Colon (tissue), 2 donors: ENCODE results near the gene ARID3A.
"Not testable (repeated sequence)": the region's sequence is repeated elsewhere in the genome, so short reads cannot be mapped to it uniquely, and the experiment has no call there.

Experiments used
- FAIRE-seq: peaks from 2 replicates; lab custom pipeline; 2012; peaks lifted over from hg19 to GRCh38; lab: Jason Lieb, UNC
- donor health status: control.
- donor health status: control.

ARID3A gene, protein sequence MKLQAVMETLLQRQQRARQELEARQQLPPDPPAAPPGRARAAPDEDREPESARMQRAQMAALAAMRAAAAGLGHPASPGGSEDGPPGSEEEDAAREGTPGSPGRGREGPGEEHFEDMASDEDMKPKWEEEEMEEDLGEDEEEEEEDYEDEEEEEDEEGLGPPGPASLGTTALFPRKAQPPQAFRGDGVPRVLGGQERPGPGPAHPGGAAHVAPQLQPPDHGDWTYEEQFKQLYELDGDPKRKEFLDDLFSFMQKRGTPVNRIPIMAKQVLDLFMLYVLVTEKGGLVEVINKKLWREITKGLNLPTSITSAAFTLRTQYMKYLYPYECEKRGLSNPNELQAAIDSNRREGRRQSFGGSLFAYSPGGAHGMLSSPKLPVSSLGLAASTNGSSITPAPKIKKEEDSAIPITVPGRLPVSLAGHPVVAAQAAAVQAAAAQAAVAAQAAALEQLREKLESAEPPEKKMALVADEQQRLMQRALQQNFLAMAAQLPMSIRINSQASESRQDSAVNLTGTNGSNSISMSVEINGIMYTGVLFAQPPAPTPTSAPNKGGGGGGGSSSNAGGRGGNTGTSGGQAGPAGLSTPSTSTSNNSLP

DNA sequence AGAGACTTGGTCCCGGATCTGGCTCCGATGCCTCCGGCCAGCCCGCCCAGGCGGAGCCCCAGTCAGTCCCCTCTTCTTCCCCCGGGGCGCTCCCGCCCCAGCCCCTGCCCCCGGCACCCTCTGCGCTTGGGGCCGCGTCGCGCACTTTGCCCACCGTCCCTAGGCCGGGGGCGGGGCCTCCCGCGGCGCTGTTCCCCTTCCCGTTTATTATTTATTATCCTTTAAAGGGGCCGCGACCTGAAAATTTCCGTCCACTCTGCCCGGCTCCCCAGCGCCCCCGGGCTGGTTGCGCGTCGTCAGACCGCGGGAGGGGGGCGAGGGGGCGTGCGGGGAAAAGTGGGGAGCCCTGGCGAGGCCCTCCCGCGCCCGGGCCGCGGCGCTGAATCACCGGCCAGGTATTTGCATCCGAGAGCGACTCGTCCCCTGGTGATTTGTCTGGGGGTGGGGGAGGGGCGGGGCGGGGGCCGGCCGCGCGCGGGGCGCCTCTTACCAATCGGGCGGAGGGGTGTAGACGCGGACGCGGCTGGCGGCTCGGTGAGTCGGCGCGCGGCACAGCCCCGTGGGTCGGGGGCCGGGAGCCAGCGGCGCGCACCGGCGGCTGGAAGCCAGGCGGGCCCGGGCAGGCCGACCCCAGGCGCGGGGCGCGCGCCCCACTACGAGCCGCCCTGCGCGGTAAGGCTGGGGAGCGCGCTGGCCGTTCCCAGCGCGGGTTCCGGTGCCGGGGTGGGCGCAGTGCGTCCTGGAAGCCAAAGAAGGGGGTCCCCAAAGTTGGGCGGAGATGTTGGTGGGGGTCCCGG lies at the start of gene ARID3A:
Gene ARID3A, plus strand, starts transcription at position 510 of the 797 bp plus-strand sequence. CDS start 3,494 bp downstream, outside the sequence.
- FAIRE-seq: no peak

DNA sequence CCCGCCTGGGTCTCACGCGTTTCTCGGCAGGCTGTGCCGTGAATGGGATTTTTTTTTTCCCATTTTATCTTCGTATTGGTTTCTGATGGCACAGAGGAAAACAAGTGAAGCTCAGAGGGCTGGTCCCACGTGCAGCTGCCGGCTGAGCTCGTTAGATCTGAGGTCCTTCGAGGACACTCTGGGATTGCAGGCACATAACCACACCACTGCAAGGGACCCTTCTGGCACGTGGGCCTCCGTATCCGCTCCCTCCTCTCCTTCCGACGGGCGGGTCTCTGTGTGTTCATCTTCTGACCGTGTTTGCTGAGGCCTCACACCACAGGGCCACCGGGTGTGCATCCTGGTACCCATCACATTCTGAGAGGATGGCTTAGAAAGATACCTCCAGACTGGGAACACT lies 49.7 kb upstream of the ARID3A start:
- no peak for FAIRE-seq

DNA sequence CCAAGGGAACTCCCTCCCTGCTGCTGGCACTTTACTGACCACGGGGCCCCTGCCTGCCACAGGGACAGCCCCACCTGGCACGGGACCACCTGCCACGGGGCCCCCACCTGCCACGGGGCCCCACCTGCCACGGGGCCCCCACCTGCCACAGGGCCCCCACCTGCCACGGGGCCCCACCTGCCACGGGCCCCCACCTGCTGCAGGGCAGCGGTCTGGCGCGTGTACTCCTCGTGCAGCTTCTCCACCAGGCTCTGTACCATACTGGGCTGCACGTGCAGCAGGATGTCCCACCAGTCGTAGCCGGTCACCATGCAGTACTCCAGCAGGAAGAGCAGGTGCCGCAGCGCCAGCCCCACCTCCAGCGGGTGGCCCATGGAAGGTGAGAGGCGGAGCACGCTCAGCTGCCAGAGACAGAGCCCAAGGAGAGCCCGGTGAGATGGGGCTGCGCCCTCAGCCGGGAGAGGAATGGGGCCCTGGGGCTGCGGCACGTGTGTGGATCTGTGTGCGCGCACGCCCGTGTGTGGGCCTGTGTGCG lies 49.0 kb upstream of the ARID3A start:
- FAIRE-seq: no peak

DNA sequence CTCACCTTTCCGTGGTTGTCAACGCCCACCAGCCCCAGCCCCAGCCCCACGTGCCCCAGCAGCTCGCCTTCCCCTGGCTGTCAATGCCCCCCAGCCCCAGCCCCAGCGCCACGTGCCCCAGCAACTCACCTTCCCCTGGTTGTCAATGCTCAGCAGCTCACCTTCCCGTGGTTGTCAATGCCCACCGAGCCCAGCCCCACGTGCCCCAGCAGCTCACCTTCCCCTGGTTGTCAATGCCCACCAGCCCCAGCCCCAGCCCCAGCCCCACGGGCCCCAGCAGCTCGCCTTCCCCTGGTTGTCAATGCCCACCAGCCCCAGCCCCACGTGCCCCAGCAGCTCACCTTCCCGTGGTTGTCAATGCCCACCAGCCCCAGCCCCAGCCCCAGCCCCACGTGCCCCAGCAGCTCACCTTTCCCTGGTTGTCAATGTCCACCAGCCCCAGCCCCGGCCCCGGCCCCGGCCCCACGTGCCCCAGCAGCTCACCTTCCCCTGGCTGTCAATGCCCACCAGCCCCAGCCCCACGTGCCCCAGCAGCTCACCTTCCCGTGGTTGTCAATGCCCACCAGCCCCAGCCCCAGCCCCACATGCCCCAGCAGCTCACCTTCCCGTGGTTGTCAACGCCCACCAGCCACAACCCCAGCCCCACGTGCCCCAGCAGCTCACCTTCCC lies 47.7 kb upstream of the ARID3A start:
- not testable (repeated sequence) for FAIRE-seq

DNA sequence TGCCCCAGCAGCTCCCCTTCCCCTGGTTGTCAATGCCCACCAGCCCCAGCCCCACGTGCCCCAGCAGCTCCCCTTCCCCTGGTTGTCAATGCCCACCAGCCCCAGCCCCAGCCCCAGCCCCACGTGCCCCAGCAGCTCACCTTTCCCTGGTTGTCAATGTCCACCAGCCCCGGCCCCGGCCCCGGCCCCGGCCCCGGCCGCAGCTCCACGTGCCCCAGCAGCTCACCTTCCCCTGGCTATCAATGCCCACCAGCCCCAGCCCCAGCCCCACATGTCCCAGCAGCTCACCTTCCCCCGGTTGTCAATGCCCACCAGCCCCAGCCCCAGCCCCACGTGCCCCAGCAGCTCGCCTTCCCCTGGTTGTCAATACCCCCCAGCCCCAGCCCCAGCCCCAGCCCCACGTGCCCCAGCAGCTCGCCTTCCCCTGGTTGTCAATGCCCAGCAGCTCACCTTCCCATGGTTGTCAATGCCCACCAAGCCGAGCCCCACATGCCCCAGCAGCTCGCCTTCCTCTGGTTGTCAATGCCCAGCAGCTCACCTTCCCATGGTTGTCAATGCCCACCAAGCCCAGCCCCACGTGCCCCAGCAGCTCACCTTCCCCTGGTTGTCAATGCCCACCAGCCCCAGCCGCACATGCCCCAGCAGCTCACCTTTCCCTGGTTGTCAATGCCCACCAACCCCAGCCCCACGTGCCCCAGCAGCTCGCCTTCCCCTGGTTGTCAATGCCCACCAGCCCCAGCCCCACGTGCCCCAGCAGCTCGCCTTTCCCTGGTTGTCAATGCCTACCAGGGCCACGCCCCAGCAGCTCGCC lies 46.9 kb upstream of the ARID3A start:
- FAIRE-seq: not testable (repeated sequence)

DNA sequence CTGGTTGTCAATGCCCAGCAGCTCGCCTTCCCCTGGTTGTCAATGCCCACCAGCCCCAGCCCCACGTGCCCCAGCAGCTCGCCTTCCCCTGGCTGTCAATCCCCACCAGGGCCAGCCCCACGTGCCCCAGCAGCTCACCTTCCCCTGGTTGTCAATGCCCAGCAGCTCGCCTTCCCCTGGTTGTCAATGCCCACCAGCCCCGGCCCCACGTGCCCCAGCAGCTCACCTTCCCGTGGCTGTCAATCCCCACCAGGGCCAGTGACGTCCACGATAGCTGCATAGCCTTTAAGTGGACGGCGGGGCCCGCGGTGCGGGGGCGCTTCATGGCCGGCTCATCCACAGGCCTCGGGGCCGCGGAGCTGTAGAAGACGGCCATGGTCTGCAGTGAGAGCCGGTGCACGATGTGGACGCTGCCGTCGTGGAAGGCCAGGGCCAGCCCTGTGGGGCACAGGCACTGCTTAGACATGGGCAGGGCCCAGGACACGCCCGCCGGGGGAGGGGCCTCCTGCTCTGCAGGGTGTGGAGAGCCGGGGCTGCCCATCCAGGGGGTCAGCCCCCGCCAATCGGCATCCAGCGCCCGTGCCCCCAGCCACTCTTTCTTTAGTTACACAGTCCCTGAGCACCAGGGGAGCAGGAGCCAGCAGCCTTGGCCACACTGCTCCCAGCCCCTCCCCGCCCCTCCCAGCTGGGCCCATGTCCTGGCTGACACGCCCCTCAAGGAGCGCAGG lies 46.0 kb upstream of the ARID3A start:
- no peak for FAIRE-seq

DNA sequence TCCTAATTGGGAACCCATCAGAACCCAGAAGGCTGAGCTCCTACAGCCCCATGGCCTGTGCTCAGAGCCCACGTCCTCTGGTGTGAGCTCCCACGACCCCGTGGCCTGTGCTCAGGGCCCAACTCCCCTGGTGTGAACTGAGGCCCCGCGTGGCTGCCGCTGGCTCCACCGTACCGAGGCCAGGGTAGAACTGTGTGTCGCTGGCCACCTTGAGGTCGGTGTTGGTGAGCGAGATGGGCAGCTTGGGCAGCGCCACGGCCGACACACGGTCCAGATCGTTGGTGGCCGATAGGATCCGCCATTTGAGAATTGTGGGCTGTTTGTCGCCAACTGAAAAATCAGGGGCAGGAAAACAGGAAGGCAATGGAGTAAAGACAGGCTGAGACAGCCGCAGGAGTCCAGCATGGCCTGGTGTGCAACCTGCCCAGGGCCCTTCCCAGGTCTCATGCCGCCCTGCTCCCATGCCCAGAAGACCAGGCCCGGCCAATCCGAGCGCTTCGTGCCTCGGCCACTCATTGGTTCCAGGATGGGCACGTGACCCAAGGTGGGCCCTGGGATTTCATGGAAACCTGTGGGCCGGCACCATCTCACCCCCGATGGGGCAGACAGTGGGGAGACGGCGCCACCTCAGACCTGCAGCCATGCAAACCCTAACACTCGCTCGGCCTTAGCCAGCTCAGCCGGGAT lies 44.3 kb upstream of the ARID3A start:
- no peak for FAIRE-seq

DNA sequence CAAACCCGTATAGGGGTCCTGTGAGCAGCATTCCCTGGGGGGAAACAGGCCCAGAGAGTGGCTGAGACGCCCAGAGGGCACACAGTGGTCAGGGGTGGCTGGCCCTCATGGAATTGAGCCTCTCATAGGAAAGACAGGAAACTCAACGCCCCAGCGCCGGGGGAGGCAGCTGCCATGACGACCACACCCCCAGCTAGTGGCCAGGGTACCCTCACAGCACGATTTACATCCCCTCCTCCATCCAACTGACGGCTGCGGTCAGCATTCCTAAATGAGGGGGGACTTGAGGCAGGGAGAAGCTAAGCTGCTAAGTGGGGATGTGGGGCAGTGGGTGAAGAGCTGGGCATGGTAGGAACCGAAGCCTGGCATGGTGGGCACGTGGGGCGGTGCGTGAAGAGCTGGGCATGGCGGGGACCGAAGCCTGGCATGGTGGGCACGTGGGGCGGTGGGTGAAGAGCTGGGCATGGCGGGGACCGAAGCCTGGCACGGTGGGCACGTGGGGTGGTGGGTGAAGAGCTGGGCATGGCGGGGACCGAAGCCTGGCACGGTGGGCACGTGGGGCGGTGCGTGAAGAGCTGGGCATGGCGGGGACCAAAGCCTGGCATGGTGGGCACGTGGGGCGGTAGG lies 42.9 kb upstream of the ARID3A start:
- no peak for FAIRE-seq

DNA sequence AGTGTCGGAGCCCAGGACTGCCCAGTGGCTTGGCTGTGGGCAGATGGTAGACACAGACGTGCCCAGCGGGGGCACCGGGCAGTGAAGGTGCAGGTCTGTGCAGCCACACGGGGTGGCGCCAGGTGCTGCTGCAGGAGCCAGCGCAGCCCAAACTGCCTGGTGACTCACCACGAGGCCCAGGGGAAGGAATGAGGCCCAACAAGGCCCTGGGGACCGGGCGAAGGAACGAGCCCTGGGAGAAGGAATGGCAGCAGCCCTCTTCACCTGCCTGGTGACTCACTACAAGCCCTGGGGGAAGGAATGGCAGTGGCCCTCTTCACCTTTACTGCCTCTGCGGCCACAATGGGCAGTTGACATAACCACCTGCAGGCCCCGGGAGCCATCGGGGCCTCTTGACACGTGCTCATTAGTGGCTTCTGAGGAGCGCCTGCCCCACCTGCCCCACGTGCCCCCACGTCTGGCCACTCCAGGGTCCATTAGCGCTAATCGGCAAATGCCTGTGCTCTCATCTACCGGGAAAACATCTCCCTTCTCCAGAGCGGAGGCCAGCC lies 42.1 kb upstream of the ARID3A start:
- FAIRE-seq: no peak

DNA sequence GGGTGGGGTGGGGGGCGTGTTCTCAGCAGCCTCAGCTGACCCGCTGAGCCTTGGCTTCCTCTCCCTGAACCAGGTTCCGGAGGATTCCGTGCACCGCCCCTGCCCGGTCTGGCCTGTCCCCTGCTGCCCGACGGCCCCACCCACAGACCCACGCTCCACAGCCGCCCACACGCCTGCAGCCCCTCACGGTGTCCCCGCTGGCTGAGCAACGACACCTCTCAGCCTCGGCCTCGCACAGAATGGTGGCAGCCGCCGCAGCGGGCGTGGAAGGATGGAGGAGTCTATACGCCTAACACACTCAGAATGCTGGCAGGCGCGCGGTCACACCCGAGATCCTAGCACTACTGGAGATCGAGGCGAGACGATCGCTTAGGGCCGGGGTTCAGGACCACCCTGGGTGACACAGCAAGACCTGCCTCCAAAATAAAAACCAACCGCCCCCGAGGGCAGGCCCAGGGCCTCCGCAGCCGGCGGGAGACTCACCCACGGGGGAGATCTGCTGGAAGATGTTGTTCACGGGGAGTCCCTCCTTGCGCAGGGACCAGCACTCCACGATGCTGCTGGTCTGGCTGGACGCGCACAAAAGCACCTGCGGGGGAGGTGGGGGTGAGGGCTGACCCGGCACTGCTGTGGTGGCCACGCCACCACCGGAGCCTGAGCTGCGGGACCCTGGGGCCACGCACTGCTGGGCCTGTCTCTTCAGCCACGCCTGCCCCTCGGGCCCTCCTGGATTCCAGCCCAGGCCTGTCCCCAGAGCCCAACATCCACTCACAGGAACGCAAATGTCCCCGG lies 41.2 kb upstream of the ARID3A start:
- FAIRE-seq: no peak

DNA sequence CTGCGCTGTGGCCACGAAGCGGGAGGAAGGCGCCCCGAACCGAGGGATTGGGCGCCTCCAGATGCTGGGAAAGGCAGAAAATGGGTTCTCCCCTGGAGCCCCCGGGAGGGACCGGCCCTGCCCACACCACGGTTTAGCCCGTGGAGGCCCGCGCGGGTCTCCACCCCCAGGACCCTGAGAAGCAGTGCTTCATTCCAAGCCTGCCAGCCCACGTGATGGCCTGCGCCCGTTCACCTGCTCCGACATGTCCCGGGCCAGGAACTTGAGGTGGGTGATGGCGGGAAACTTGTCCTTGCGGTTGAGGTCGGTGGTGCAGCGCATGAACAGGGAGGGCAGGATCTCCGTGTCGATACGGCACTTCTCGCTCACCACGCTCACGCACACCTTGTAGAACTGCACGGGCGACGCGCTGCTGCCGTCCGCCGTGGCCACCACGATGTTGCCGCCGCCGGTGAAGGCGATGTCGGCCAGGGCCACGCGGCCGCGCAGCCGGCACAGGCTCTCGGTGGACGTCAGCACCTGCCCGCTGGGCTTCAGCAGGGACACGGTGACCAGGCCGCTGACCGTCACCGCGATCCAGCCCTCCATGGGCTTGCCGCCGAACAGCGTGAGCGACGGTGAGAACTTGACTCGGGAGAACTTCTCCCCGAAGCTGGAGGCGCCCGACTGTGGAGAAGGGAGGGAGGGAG lies 40.2 kb upstream of the ARID3A start:
- FAIRE-seq: no peak

DNA sequence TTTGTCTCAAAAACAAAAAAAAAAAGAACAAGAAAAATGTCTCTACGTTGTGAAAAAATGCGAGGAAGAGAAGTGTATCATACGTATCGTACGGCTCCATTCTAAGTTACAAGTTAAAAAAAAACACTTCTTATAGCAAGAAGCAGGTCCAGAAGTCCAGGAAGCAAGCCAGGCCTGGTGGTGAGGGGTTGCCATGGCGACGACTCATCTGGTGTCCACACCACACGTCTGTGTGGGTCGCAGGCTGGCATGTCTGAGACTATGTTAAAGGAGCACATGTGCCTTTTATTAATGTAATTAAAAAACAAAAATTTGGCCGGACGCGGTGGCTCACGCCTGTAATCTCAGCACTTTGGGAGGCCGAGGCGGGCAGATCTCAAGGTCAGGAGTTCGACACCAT lies 38.8 kb upstream of the ARID3A start:
- no peak for FAIRE-seq

DNA sequence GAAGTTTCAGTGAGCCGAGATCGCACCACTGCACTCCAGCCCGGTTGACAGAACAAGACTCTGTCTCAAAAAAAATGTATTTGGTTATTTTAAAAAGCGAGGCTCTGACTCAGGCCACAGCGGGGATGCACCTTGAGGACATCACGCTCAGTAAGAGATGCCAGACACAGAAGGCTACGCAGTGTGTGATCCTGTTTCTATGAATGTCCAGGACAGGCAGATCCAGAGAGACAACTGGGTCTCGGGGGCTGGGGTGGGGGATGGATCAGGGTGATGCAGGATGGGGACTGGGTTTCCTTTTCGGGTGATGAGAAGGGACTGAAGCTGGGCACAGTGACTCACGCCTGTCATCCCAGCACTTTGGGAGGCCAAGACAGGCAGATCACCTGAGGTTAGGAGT lies 38.2 kb upstream of the ARID3A start:
- no peak for FAIRE-seq

DNA sequence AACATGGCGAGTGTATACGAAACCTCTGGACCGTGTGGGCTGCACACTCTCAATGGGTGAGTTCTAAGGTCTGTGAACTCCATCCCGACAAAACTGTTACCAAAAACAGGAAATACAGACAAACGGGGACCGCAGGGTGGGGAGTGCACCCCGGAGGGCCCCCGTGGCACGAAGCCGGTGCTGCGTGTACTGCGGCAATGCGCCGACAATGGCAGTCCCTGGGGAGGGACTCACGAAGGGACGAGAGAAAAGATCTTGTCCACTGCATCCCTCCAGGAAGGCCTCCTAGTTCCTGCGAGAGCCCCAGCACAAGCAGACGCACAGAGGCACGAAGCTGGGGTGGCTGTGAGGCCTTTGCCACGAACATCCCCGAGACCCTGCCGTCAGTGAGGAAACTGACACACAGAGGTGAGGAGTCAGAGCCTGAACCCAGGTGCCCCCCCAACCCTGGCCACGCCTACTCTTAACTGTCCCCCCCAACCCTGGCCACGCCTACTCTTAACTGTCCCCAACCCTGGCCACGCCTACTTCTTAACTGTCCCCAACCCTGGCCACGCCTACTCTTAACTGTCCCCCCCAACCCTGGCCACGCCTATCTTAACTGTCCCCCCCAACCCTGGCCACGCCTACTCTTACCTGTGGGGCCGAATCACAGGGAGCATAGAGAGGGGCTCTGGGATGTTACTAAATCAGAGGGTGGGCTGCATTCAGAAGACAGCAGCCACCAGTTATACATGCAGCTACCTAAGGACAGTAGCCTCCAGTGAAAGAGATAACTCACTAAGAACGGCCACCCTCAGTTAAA lies 37.1 kb upstream of the ARID3A start:
- no peak for FAIRE-seq

DNA sequence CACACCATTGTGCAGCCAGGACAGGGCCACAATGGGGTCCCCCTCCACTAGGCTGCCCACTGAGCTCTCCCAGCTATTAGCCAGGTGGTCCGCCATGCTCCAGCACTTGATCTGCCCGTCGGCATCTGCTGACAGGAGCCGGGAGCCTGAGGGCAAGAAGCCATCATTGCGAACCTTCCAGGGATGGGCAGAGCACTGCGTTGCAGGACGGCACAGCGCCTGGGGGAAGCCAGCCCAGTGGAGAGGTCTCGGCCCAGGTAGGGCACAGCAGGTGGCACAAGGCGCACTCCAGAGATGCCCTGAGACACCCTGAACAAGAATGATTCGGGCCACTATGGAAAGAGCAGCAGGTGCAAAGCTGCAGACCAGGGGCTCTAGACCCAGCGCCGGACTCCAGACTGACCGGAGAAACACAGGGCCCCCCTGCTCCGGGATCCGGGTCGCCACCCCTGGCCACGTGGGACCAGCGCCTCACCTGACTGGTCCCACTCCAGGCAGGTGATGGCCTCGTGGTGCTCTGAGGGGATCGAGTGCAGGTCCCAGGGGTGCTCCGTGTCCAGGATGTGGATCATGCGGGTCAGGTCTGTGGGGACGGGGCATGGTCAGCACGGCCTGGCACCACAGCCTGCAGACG lies 36.1 kb upstream of the ARID3A start:
- FAIRE-seq: no peak

DNA sequence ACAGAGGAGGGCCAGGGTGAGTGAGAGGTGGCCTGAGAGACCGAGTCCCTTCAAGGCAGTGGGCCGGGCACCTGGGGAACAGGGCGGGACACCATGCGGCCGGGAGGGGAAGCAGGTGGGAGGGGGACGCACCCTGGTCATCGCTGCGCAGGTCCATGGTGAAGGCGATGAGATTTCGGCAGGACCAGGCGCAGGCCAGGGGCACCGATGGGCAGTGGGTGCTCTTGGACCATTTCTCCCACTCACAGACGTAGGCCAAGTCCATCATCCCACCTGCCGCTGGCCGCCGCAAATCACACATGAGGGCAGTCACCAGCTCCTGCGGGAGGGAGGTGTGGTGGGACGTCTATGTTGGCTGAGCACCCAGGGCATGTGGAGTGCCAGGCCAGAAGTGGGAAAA lies 35.0 kb upstream of the ARID3A start:
- FAIRE-seq: no peak
